ENCODE data around the gene SPINT2.

DNA sequence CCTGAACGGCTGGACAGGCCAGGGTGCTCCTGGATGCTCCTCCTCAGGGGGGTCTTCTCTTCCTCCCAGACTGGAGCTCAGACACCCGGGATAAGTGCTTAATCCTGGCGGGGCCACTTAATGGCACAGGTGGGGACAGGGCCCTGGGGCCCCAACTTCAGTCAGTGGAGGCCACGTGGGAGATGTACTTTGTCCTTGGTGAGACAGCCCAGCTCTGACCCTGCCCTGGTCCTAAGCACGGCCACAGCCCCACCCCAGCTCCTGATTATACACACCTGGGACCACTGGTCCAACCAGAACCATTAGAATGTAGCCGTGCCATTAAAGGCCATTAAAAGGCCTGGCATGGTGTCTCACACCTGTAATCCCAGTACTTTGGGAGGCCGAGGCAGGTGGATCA, 16.0 kb upstream of the SPINT2 start:
- TF ChIP-seq TARDBP (IDR thresholded peaks at IDR 0.05) (no peak), FOXA1 (IDR thresholded peaks at IDR 0.05) (no peak), SUZ12 (IDR thresholded peaks at IDR 0.05) (no peak), NFRKB (IDR thresholded peaks at IDR 0.05) (no peak), SP1 (IDR thresholded peaks at IDR 0.05) (no peak), ZNF384 (IDR thresholded peaks at IDR 0.05) (no peak), LEF1 (IDR thresholded peaks at IDR 0.05; ENCODE audit: borderline replicate concordance) (no peak), BHLHE40 (IDR thresholded peaks at IDR 0.05; ENCODE audit: borderline replicate concordance) (no peak), FOXM1 (IDR thresholded peaks at IDR 0.05; ENCODE audit: borderline replicate concordance) (no peak), FOXK2 (IDR thresholded peaks at IDR 0.05) (no peak), ARNT (IDR thresholded peaks at IDR 0.05) (no peak), CTBP1 (IDR thresholded peaks at IDR 0.05; ENCODE audit: borderline replicate concordance) (no peak)
- TF ChIP-seq, protein P1, sequence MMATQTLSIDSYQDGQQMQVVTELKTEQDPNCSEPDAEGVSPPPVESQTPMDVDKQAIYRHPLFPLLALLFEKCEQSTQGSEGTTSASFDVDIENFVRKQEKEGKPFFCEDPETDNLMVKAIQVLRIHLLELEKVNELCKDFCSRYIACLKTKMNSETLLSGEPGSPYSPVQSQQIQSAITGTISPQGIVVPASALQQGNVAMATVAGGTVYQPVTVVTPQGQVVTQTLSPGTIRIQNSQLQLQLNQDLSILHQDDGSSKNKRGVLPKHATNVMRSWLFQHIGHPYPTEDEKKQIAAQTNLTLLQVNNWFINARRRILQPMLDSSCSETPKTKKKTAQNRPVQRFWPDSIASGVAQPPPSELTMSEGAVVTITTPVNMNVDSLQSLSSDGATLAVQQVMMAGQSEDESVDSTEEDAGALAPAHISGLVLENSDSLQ (IDR thresholded peaks at IDR 0.05): no peak
